Measurements from ENCODE around the gene IL12RB1. TPM values are rescaled to one million over a fixed set of nuclear protein-coding genes. Genes with fewer than 3 reads are reported as not detected.

The IL12RB1 gene
- total RNA-seq, 4 donors from 2014 or later: 1.1 to 2.3 (median 1.9) TPM

DNA sequence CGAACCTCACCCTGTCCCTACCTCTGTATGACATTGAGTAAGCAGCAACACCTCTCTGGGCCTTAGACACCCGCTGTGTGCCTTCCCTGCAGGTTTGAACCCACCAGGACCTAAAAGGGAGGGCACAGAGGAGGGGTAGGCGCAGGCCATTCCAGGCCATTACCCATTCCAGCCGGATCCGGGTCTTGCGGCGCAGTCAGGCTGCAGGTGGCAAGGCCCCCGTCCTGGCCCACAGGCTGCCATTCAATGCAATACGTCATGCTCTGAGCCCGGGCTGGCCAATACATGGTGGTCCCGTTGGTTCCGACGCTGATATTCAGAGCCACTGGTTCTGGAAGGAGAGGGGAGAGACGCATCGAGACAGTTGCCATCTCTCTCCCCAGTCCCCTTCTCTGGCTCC, 17.4 kb downstream of the IL12RB1 start:
- 85 to 92% methylated on average over 7 of the region's 15 CpGs for WGBS, 2 donors
- intact Hi-C loops (cut with DNase I): no loop called here
- DNase-seq: no peak

GRCh38 chr19:18068395-18068794, 18.3 kb downstream of the IL12RB1 start:
- no peak for TF ChIP-seq POLR2A (IDR thresholded peaks at IDR 0.05)
- no peak for TF ChIP-seq CTCF (IDR thresholded peaks at IDR 0.05)
- intact Hi-C loops (cut with DNase I): no loop called here
- WGBS, 2 donors: 76 to 91% methylated on average over 5 of the region's 5 CpGs
- Histone ChIP-seq H3K36me3 (no peaks in the 10 kb centered on the region), H3K27me3 (no peaks in the 10 kb centered on the region), H3K4me1 (no peaks in the 10 kb centered on the region), H3K27ac (no peak overlapping the region), H3K4me3 (no peak overlapping the region), H3K9me3 (no peaks in the 10 kb centered on the region)
- DNase-seq: no peak

More for the DNA sequence above, 17.4 kb downstream of the IL12RB1 start:
- Histone ChIP-seq H3K4me1 (no peaks in the 10 kb centered on the region), H3K36me3 (no peaks in the 10 kb centered on the region), H3K27ac (no peak overlapping the region), H3K27me3 (no peaks in the 10 kb centered on the region), H3K9me3 (no peaks in the 10 kb centered on the region), H3K4me3 (no peak overlapping the region)
- TF ChIP-seq CTCF (IDR thresholded peaks at IDR 0.05): no peak
- TF ChIP-seq POLR2A (IDR thresholded peaks at IDR 0.05): no peak

GRCh38 chr19:18065173-18065495, 21.6 kb downstream of the IL12RB1 start:
- Histone ChIP-seq H3K9me3 (no peaks in the 10 kb centered on the region), H3K36me3 (no peaks in the 10 kb centered on the region), H3K27me3 (peaks cover 0 to 5% (median 0%) of the 10 kb centered on the region in 4 donors), H3K4me3 (no peak overlapping the region), H3K4me1 (no peaks in the 10 kb centered on the region), H3K27ac (no peak overlapping the region)
- WGBS, 2 donors: no CpG with 5 or more reads among the region's 1 CpG
- no peak for DNase-seq
- intact Hi-C loops (cut with DNase I): no loop called here
- TF ChIP-seq POLR2A (IDR thresholded peaks at IDR 0.05) (no peak), CTCF (IDR thresholded peaks at IDR 0.05) (no peak)

DNA sequence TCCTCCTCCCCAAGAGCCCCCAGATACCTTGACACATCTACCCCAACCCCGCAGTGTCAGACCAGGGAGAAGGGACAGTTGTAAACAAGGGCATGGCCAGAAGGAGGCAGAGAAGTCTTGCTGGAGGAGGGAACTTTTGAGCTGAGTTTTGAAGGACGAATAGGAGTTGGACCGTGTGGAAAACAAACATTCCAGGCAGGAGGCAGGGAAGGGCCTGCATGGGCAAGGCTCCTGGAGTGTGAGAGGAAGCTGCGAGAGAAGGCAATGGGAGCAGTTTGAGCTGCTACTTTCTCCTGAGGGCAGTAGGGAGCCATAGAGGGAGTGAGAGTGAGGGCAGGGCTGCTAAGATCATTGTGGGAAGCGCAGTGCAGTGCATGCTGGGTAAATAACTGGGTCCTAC, 23.3 kb downstream of the IL12RB1 start:
- Histone ChIP-seq H3K4me1 (peaks cover 2 to 4% (median 3%) of the 10 kb centered on the region in 3 donors), H3K4me3 (no peak overlapping the region), H3K27me3 (peaks cover 0 to 5% (median 0%) of the 10 kb centered on the region in 4 donors), H3K36me3 (no peaks in the 10 kb centered on the region), H3K27ac (no peak overlapping the region), H3K9me3 (no peaks in the 10 kb centered on the region)
- intact Hi-C loops (cut with DNase I): no loop called here
- 70 to 73% methylated on average over 4 to 5 of the region's 5 CpGs for whole genome bisulfite sequencing, 2 donors
- DNase-seq: no peak
- TF ChIP-seq CTCF (IDR thresholded peaks at IDR 0.05) (no peak), POLR2A (IDR thresholded peaks at IDR 0.05) (no peak)

DNA sequence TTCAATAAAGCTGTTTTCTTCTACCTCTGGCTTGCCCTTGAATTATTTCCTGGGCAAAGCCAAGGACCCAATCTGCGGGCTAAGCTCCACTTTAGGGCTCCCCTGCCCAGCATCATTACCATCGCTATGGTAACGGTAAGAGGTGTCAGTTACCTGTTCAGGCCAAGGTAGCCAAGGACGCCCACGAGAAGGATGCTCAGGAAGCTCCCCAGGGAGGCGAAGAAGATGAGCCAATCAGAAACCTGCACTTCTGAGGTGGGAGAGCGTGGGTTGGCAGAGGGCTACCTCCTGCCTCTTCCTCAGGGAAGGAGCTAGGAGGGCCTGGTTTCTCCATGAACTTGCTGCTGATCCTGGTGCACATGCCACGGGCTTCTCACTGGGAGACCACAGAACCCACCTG, 24.7 kb downstream of the IL12RB1 start:
- H3K27me3 ChIP-seq: peaks cover 0 to 5% (median 0%) of the 10 kb centered on the region in 4 donors
- WGBS, 2 donors: 55 to 84% methylated on average over 3 to 7 of the region's 8 CpGs
- intact Hi-C loops (cut with DNase I): no loop called here
- no peak for DNase-seq
- no peaks in the 10 kb centered on the region for H3K36me3 ChIP-seq
- H3K4me3 ChIP-seq: no peak overlapping the region
- H3K27ac ChIP-seq: no peak overlapping the region
- peaks cover 12 to 15% (median 15%) of the 10 kb centered on the region in 3 donors for H3K4me1 ChIP-seq
- no peaks in the 10 kb centered on the region for H3K9me3 ChIP-seq
- TF ChIP-seq CTCF (IDR thresholded peaks at IDR 0.05) (no peak), POLR2A (IDR thresholded peaks at IDR 0.05) (no peak)
